GM18951 (cell line): ENCODE data around the gene TRPM2.

ENCODE experiments used
- POLR2A ChIP-seq: IDR thresholded peaks from 4 replicates; pipeline ENCODE4 v1.6.1; 2011; ENCODE audit warnings: mild to moderate bottlenecking; ENCODE audit not compliant: insufficient read length, insufficient read depth; ENCODE audit errors: extremely low read depth
- in situ Hi-C: fragments of 300-500 bp; cut with MboI; formaldehyde crosslinking; loops from one replicate; pipeline ENCODE4 v1.12.0; 2022; ENCODE audit warnings: low sequenced_read_pairs, mixed read lengths, inconsistent platforms; ENCODE audit not compliant: unreplicated experiment

Gene TRPM2

GRCh38 chr21:44353191-44353970, at the start of gene TRPM2:
Gene TRPM2 (plus strand): TSS chr21:44353621. CDS start chr21:44353701, 80 bp downstream.
- in situ Hi-C loops = no loop called here

GRCh38 chr21:44304011-44304616, 49.3 kb upstream of the TRPM2 start:
- in situ Hi-C loops = no loop called here
- no peak for TF ChIP-seq POLR2A

More at GRCh38 chr21:44353191-44353970, at the start of gene TRPM2:
- peak; percentile 38 for TF ChIP-seq POLR2A

GRCh38 chr21:44304877-44305293, 48.5 kb upstream of the TRPM2 start:
- TF ChIP-seq POLR2A = no peak
- in situ Hi-C loops = no loop called here

GRCh38 chr21:44305691-44306090, 47.7 kb upstream of the TRPM2 start:
- in situ Hi-C loops = no loop called here
- TF ChIP-seq POLR2A = no peak

- no peak for TF ChIP-seq POLR2A
- in situ Hi-C loops = no loop called here
Measured at GRCh38 chr21:44306936-44307704, 46.3 kb upstream of the TRPM2 start.

GRCh38 chr21:44310628-44311507, 42.6 kb upstream of the TRPM2 start:
- TF ChIP-seq POLR2A = no peak
- in situ Hi-C loops = no loop called here

GRCh38 chr21:44312089-44312488, 41.3 kb upstream of the TRPM2 start:
- in situ Hi-C loops = no loop called here
- TF ChIP-seq POLR2A = no peak

GRCh38 chr21:44312716-44313115, 40.7 kb upstream of the TRPM2 start:
- in situ Hi-C loops = no loop called here
- TF ChIP-seq POLR2A = no peak

GRCh38 chr21:44313451-44313850, 40.0 kb upstream of the TRPM2 start:
- in situ Hi-C loops = no loop called here
- no peak for TF ChIP-seq POLR2A

GRCh38 chr21:44314128-44314527, 39.3 kb upstream of the TRPM2 start:
- TF ChIP-seq POLR2A = no peak
- in situ Hi-C loops = no loop called here

- in situ Hi-C loops = no loop called here
- TF ChIP-seq POLR2A = no peak
Measured at GRCh38 chr21:44314561-44314960, 38.9 kb upstream of the TRPM2 start.

GRCh38 chr21:44315691-44316203, 37.7 kb upstream of the TRPM2 start:
- in situ Hi-C loops = no loop called here
- no peak for TF ChIP-seq POLR2A
